K562 (cell line): ENCODE results near the gene ZNHIT1. TPM values are rescaled to one million over a fixed set of nuclear protein-coding genes. Genes with fewer than 3 reads are reported as not detected.

ENCODE experiments used
- ATAC-seq: fragments of 200-7000 bp; cut with Tn5 transposase; 3 replicates; pipeline ENCODE4 v1.9.1; 2020; ENCODE audit warnings: moderate library complexity
- BruUV-seq: library from RNA; stranded (reverse); fragments of 400-500 nt; replicated peaks from 2 replicates; lab custom pipeline; 2021; lab: Mats Ljungman, UMichigan
- CTCF ChIA-PET: fragments of 300-600 bp; formaldehyde crosslinking; extraction: SDS; loops from one replicate; lab custom pipeline; 2021; ENCODE audit warnings: low intra/inter-chr PET ratio; lab: Yijun Ruan, JAX
- POLR2A ChIA-PET: fragments of 300-600, 350-650 bp; sonication (Branson Sonifier 250); formaldehyde crosslinking; extraction: SDS; loops from one replicate; lab custom pipeline; 2021; ENCODE audit warnings: antibody characterized with exemption, inconsistent platforms; lab: Yijun Ruan, JAX
- DNase-seq, 4 experiments: peaks; one replicate each; pipeline versions ENCODE4 v3.0.0 to v3.0.0-alpha.2; 2011 to 2018; ENCODE audit warnings: low spot score in 3 of 4, mixed read lengths in 3 of 4; ENCODE audit errors: extremely low read depth in 1 of 4
- FAIRE-seq: peaks from 2 replicates; lab custom pipeline; 2011; peaks lifted over from hg19 to GRCh38; lab: Jason Lieb, UNC
- H2AFZ ChIP-seq: 2 replicates; pipeline ENCODE4 v1.6.0; 2011; ENCODE audit warnings: low read depth, low read length, control low read depth, inconsistent platforms
- H3K27ac ChIP-seq: fragments of 200-600 bp; 3 replicates; pipeline ENCODE4 v1.8.0; 2011; ENCODE audit warnings: low read depth, mild to moderate bottlenecking, control low read depth, inconsistent platforms, low read length, moderate library complexity, mixed read lengths; ENCODE audit errors: extremely low read depth
- H3K27me3 ChIP-seq, 2 experiments: fragments of 300-600 bp in 1 of 2; 2 replicates in 1 of 2; 3 replicates in 1 of 2; pipeline versions ENCODE4 v1.6.0 to v1.8.0; 2011; ENCODE audit warnings: inconsistent platforms in 2 of 2, low read length in 2 of 2, mild to moderate bottlenecking in 1 of 2, mixed read lengths in 1 of 2, moderate library complexity in 1 of 2; ENCODE audit not compliant: control insufficient read depth in 2 of 2, insufficient read depth in 2 of 2
- H3K36me3 ChIP-seq: fragments of 300-600 bp; 3 replicates; pipeline ENCODE4 v1.8.0; 2011; ENCODE audit warnings: mild to moderate bottlenecking, low read length, inconsistent platforms; ENCODE audit not compliant: control insufficient read depth, insufficient read depth
- H3K4me1 ChIP-seq, 2 experiments: fragments of 200-600 bp in 1 of 2; replicated peaks in 1 of 2; 2 replicates in 1 of 2; 3 replicates in 1 of 2; pipeline versions ENCODE4 v1.5.1 to v1.8.0; 2011; ENCODE audit warnings: inconsistent platforms in 2 of 2, low read length in 2 of 2, mild to moderate bottlenecking in 1 of 2, mixed read lengths in 1 of 2, moderate library complexity in 1 of 2; ENCODE audit not compliant: control insufficient read depth in 2 of 2, insufficient read depth in 2 of 2
- H3K4me2 ChIP-seq: 2 replicates; pipeline ENCODE4 v1.6.1; 2011; ENCODE audit warnings: low read length, control low read depth, inconsistent platforms, mixed read lengths; ENCODE audit not compliant: insufficient read depth
- H3K4me3 ChIP-seq: fragments of 200-600 bp; sonication (generic), shearing (Covaris generic); 2 replicates; pipeline ENCODE4 v1.5.1; 2016; ENCODE audit warnings: control low read depth, inconsistent platforms
- H3K79me2 ChIP-seq: fragments of 200-600 bp; 3 replicates; pipeline ENCODE4 v1.8.0; 2011; ENCODE audit warnings: low read length, inconsistent platforms; ENCODE audit not compliant: control insufficient read depth, insufficient read depth
- H3K9ac ChIP-seq, 2 experiments: 2 replicates each; pipeline versions ENCODE4 v1.6.0 to v1.6.1; 2011; ENCODE audit warnings: low read depth in 2 of 2, low read length in 2 of 2, control low read depth in 1 of 2, inconsistent platforms in 1 of 2, mild to moderate bottlenecking in 1 of 2, mixed read lengths in 1 of 2; ENCODE audit not compliant: insufficient read depth in 1 of 2
- H3K9me1 ChIP-seq: one replicate; pipeline ENCODE4 v1.6.0; 2011; ENCODE audit warnings: inconsistent platforms, mild to moderate bottlenecking, low read length, moderate library complexity; ENCODE audit not compliant: control insufficient read depth, insufficient read depth
- H3K9me3 ChIP-seq: replicated peaks from 2 replicates; pipeline ENCODE4 v1.5.1; 2011; ENCODE audit warnings: low read depth, low read length, inconsistent platforms; ENCODE audit not compliant: control insufficient read depth, insufficient read depth
- H4K20me1 ChIP-seq: replicated peaks from 2 replicates; pipeline ENCODE4 v1.6.1; 2011; ENCODE audit warnings: low read length, inconsistent platforms, mixed read lengths; ENCODE audit not compliant: control insufficient read depth, insufficient read depth
- CREBBP ChIP-seq: IDR thresholded peaks from one replicate; pipeline ENCODE4 v1.6.1; 2012; ENCODE audit warnings: low read depth, mild to moderate bottlenecking, control low read depth, inconsistent platforms, low read length
- FOS ChIP-seq: IDR thresholded peaks from 3 replicates; pipeline ENCODE4 v1.6.1; 2011; ENCODE audit not compliant: insufficient read length; ENCODE audit errors: extremely low read depth
- JUND ChIP-seq, 2 experiments: IDR thresholded peaks; 2 replicates in 1 of 2; 3 replicates in 1 of 2; pipeline ENCODE4 v1.6.1; 2011; ENCODE audit warnings: borderline replicate concordance in 2 of 2, low read depth in 2 of 2, low read length in 2 of 2, improper control_type of control experiment in 1 of 2, missing biosample characterization in 1 of 2, missing genetic modification characterization in 1 of 2, missing genetic modification reagents in 1 of 2
- KDM1A ChIP-seq, 2 experiments: fragments of 450-650 bp; IDR thresholded peaks; 2 replicates each; pipeline ENCODE4 v1.6.1; 2016; ENCODE audit warnings: mild to moderate bottlenecking in 2 of 2
- KDM4B ChIP-seq, 2 experiments: fragments of 450-650 bp in 1 of 2; sonication (generic) in 1 of 2; IDR thresholded peaks; 2 replicates each; pipeline ENCODE4 v1.6.1; 2016 to 2017; ENCODE audit warnings: borderline replicate concordance in 2 of 2, antibody characterized with exemption in 1 of 2, low read depth in 1 of 2, mild to moderate bottlenecking in 1 of 2
- RERE ChIP-seq: sonication (generic); formaldehyde crosslinking; IDR thresholded peaks from 2 replicates; pipeline ENCODE4 v1.8.0; 2023; ENCODE audit warnings: missing genetic modification reagents, mild to moderate bottlenecking, borderline replicate concordance
- YY1 ChIP-seq, 3 experiments: IDR thresholded peaks; 2 replicates each; pipeline ENCODE4 v1.6.1; 2011; ENCODE audit warnings: low read length in 2 of 3, mild to moderate bottlenecking in 2 of 3, moderate library complexity in 2 of 3, borderline replicate concordance in 1 of 3, control low read depth in 1 of 3, low read depth in 1 of 3; ENCODE audit not compliant: insufficient read depth in 3 of 3, insufficient replicate concordance in 2 of 3, control insufficient read depth in 1 of 3, insufficient read length in 1 of 3; ENCODE audit errors: extremely low read depth in 1 of 3
- ZBTB7A ChIP-seq: IDR thresholded peaks from 2 replicates; pipeline ENCODE4 v1.6.1; 2011; ENCODE audit warnings: low read depth, mild to moderate bottlenecking, low read length, moderate library complexity, borderline replicate concordance; ENCODE audit not compliant: control insufficient read depth
- ZKSCAN8 ChIP-seq: fragments of 200-800 bp; sonication (Bioruptor generic); IDR thresholded peaks from 2 replicates; pipeline ENCODE4 v1.6.1; 2016; ENCODE audit warnings: missing genetic modification characterization, missing compliant biosample characterization
- ZNF644 ChIP-seq: fragments of 200-800 bp; sonication (Bioruptor generic); IDR thresholded peaks from 2 replicates; pipeline ENCODE4 v1.6.1; 2016; ENCODE audit warnings: low read depth, missing genetic modification characterization, missing compliant biosample characterization
- ZNF695 ChIP-seq: fragments of 450-650 bp; formaldehyde crosslinking; IDR thresholded peaks from 2 replicates; pipeline ENCODE4 v1.4.0; 2020; ENCODE audit warnings: mild to moderate bottlenecking, moderate library complexity
- WGBS: fragments of 100-300 bp; shearing (Covaris generic); methylation state at CpG from one replicate; pipeline ENCODE4 v1.1.6; 2016; ENCODE audit warnings: low coverage, mixed read lengths; ENCODE audit not compliant: insufficient coverage; ENCODE audit errors: missing lambda C conversion rate; 5-methylcytosine and 5-hydroxymethylcytosine counted together
- in situ Hi-C: fragments of 300-500 bp; cut with MboI; formaldehyde crosslinking; loops from 4 replicates; pipeline ENCODE4 v1.15.0; 2018; ENCODE audit warnings: inconsistent platforms, mixed read lengths
- intact Hi-C: fragments of 100-400 bp; cut with micrococcal nuclease; formaldehyde crosslinking; loops from 2 replicates; pipeline ENCODE4 v1.14.2; 2022
- polyA plus RNA-seq, 8 experiments: library from polyadenylated mRNA; depleted of rRNA in 4 of 8; stranded (reverse) in 5 of 8; unstranded in 3 of 8; fragments of >200 nt; fragmentation: Nextera tagmentation in 2 of 8; fragmentation: Illumina TruSeq in 1 of 8; extraction: Ambion mirVana in 2 of 8; extraction: Trizol in 1 of 8; gene quantifications; 2 replicates each; pipeline versions ENCODE4 v1.2.1 to v1.2.3, GENCODE V29; 2011 to 2014; ENCODE audit warnings: inconsistent platforms in 1 of 8, missing spikeins in 1 of 8
- total RNA-seq, 7 experiments: library from RNA; depleted of rRNA in 6 of 7; stranded (reverse); fragments of >200 nt in 6 of 7; fragmentation: Illumina TruSeq in 2 of 7; extraction: Trizol in 2 of 7; gene quantifications; 2 replicates each; pipeline versions ENCODE4 v1.2.1 to v1.2.3, GENCODE V29; 2011 to 2021; ENCODE audit warnings: low replicate concordance in 1 of 7
- TF ChIP-seq, protein P1 (sequence below), 3 experiments: fragments of 200-800 bp in 1 of 3; sonication (Bioruptor generic) in 1 of 3; sonication (generic) in 1 of 3; formaldehyde crosslinking in 1 of 3; IDR thresholded peaks; 2 replicates each; pipeline versions ENCODE4 v1.6.1 to v1.8.0; 2016 to 2022; ENCODE audit warnings: mild to moderate bottlenecking in 2 of 3, missing compliant biosample characterization in 2 of 3, missing genetic modification characterization in 2 of 3, missing genetic modification reagents in 1 of 3

ZNHIT1 gene
- total and polyA plus RNA-seq, 9 of the 15 experiments (the other 6 are each of a cell fraction or from before 2014, with no cell fraction given): 6.4 to 162 (median 70.1) TPM

GRCh38 chr7:101168412-101169049 lies 49.4 kb upstream of the ZNHIT1 start:
- Histone ChIP-seq H2AFZ (no peak overlapping the region), H3K9me3 (no peaks in the 10 kb centered on the region), H3K9ac (no peak overlapping the region), H3K27me3 (peaks cover 29 to 51% of the 10 kb centered on the region in 2 experiments; a peak in 4 of 5 replicates), H3K4me1 (peaks cover 36 to 71% of the 10 kb centered on the region in 2 experiments), H3K27ac (no peak overlapping the region), H4K20me1 (peaks cover 26% of the 10 kb centered on the region), H3K9me1 (peaks cover 6% of the 10 kb centered on the region), H3K36me3 (no peaks in the 10 kb centered on the region), H3K4me3 (no peak overlapping the region), H3K4me2 (no peak overlapping the region; the same call in 1 of the 2 replicates), H3K79me2 (no peaks in the 10 kb centered on the region)
- 2% methylated on average over 3 of the region's 6 CpGs for WGBS
- in situ Hi-C loops: no loop called here
- intact Hi-C loops: loop anchor here (2.0 kb wide), 1 partner anchor 24 kb away; no protein-coding TSS in a partner anchor
- no peak for ATAC-seq
- no peak for FAIRE-seq
- no TSS peak for BruUV-seq
- ChIA-PET POLR2A (interaction anchor here (0.5 kb wide), 1 partner anchor 47 kb away, joined by 4 read pairs; no protein-coding TSS in a partner anchor), CTCF (interaction anchor here (2.4 kb wide), 1 partner anchor 25 kb away, joined by 20 read pairs; no protein-coding TSS in a partner anchor)
- peak in 2 of 4 experiments; percentile 23 to 32 for DNase-seq
- no peak; the same call in 1 of the 2 replicates for TF ChIP-seq ZBTB7A
- TF ChIP-seq CREBBP: no peak
- TF ChIP-seq ZNF644: no peak
- no peak for TF ChIP-seq ZKSCAN8
- TF ChIP-seq ZNF695 (CRISPR knock-in tag): no peak
- no peak for TF ChIP-seq KDM4B (IDR thresholded peaks at IDR 0.05; ENCODE audit: borderline replicate concordance in 2 of 2, low read depth in 1 of 2)
- peak; percentile 49; the same call in 1 of the 2 replicates for TF ChIP-seq JUND (IDR thresholded peaks at IDR 0.05; ENCODE audit: borderline replicate concordance, low read depth, low read length)
- no peak for TF ChIP-seq JUND (tag; IDR thresholded peaks at IDR 0.05; ENCODE audit: borderline replicate concordance, low read depth, low read length)
- TF ChIP-seq, protein P1, sequence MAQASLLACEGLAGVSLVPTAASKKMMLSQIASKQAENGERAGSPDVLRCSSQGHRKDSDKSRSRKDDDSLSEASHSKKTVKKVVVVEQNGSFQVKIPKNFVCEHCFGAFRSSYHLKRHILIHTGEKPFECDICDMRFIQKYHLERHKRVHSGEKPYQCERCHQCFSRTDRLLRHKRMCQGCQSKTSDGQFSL (CRISPR knock-in tag; IDR thresholded peaks at IDR 0.05): no peak
- TF ChIP-seq, protein P1 (tag; IDR thresholded peaks at IDR 0.05): no peak
- TF ChIP-seq RERE: no peak
- TF ChIP-seq KDM1A (IDR thresholded peaks at IDR 0.05): peak in 1 of 2 experiments; percentile 78; a peak in 2 of 4 replicates
- peak in 1 of 3 experiments; percentile 21 for TF ChIP-seq YY1 (IDR thresholded peaks at IDR 0.05; ENCODE audit: borderline replicate concordance in 1 of 3, control insufficient read depth in 1 of 3, extremely low read depth in 1 of 3, insufficient read depth in 3 of 3, insufficient read length in 1 of 3, insufficient replicate concordance in 2 of 3, low read depth in 1 of 3, low read length in 2 of 3)
- TF ChIP-seq FOS: no peak
